GM12872 (cell line): ENCODE results near the gene MARS1.

Experiments
- TF ChIP-seq, protein P1 (sequence below): IDR thresholded peaks from 3 replicates; pipeline ENCODE4 v1.5.1; 2011; ENCODE audit warnings: low read depth, mild to moderate bottlenecking, low read length, moderate library complexity; ENCODE audit not compliant: insufficient read depth

Gene MARS1

DNA sequence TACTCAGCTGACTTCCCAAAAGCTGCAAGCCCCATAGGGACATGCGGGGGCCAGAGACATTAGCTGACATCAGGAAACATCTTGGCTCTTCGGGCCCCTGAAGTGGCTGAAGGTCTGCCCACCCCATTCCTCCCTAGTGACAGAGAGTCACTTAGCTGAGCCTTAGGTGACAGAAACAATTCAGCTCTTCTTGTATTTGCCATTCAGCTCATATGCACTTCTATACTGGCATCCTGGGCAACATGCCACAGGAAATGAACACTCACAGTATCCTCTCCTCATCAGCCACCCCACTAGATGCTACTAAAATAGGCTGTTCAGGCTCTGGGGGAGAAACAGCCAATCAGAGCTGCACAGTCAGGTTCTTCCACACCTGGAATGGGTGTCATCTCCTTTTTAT lies 55.7 kb downstream of the MARS1 start:
- TF ChIP-seq, protein P1, sequence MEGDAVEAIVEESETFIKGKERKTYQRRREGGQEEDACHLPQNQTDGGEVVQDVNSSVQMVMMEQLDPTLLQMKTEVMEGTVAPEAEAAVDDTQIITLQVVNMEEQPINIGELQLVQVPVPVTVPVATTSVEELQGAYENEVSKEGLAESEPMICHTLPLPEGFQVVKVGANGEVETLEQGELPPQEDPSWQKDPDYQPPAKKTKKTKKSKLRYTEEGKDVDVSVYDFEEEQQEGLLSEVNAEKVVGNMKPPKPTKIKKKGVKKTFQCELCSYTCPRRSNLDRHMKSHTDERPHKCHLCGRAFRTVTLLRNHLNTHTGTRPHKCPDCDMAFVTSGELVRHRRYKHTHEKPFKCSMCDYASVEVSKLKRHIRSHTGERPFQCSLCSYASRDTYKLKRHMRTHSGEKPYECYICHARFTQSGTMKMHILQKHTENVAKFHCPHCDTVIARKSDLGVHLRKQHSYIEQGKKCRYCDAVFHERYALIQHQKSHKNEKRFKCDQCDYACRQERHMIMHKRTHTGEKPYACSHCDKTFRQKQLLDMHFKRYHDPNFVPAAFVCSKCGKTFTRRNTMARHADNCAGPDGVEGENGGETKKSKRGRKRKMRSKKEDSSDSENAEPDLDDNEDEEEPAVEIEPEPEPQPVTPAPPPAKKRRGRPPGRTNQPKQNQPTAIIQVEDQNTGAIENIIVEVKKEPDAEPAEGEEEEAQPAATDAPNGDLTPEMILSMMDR, result no peak

DNA sequence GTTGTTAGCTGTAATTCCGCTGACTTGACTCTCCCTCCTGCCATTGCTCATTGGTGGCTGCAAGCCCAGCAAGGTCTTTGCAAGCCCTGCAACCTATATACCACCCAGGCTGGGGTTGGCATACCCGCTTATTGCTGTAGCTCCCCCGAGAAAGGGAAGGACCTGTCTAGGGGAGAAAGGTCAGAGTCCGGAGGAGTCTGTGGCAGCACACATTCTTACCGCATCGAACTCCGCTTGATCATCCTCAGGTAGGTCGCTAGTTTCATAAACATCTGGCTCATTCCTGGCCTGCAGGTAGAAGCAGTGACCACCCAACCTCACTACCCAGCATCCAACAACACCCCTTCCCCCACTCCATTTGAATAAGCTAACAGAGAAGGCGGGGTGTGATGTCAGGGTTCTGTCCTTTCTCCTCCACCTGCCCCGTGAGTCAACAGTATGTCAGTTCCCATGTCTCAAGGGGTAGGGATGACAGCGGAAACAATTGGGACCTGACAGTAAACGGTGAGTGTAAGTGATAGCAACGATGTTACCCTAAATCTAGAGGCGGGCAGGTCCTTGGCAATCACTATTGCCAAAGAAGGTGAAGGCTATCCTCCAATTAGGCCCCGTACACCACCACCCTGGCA lies 58.1 kb downstream of the MARS1 start:
- TF ChIP-seq, protein P1, result no peak

DNA sequence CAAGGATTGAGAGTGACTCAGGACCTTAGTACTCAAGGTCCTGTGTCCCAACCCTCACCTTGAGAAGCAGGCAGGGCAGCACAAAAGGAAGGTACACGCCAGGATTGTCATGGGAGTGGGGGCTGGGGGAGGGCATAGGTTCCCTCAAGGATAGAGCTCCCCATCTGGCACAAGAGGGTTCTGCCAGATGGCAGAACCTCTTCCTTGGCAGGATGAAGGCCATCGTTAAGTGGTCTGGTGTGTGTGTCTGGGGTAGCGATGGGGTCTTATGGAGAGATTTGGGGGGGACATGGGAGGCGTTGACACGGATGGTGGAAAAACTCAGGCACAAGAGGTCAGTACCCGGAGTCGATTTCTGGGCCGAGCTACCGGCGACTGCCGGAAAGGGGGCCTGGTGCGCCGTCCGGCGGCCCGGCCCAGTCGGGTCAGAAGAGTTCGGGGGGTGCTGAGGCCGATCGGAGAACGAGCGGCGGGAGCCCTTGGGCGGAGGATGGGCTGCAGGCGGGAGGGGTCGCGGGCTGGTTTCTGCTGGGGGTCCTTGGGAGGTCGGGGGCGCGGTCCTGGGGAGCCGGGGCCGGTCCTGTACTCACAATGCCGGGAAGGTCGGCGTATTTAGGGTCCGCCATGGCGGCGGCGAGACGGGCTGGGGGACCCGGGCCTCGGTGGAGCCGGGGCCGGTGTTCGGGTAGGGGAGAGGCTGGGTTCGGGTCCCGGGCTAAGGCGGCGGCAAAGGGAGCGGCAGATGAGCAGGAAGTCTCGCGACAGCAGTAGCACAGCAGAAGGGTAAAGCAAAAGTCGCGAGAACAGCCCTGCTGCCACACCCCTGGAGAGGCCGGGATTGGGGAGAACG lies 58.8 kb downstream of the MARS1 start, which contains the start of gene DCTN2:
DCTN2 (minus strand) TSS at position 755 of the 850 bp plus-strand sequence; CDS start at position 626, 129 bp downstream.
- TF ChIP-seq, protein P1, result peak; percentile 42; the same call in 2 of the 3 replicates

DNA sequence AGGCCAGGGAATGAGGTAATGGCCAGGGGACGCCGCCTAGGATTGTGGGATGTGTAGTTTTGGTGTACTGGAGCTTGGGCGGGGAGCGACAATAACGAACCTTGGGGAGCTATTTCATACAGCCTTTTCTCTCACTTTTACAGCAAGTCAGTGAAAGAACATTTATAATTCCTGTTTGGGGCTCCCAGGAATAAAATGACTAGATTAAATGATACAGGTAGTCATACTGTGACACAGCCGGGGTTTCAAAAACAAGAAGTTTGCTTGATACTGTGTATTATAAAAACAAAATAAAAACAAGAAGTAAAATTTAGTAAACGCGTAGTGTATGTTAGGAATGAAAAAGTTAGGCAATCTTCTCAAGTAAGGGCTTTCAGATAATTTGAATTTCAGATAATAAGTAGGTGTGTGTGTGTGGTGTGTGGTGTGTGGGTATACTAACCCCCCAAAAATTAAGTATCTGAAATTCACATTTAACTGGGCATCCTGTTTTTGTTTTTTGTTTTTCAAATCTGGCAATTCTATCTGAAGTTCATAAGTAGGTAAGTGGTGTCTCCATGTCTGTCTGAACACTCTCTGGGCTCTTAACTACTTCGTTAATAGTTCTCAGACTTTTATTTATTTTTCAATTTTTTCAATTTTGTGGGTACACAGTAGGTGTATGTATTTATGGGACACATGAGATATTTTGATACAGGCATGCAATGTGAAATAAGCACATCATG lies 59.6 kb downstream of the MARS1 start:
- TF ChIP-seq, protein P1, result no peak

DNA sequence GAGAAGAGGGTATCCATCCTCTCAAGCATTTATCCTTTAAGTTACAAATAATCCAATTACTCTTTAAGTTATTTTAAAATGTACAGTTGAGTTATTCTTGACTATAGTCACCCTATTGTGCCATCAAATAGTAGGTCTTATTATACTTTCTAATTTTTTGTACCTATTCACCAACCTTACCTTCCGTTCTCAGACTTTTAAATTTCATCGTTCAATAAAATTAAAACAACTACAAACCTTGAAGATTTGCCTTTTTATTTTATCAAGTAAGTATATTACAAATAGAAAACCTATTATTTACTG lies 60.1 kb downstream of the MARS1 start:
- TF ChIP-seq, protein P1, result no peak

DNA sequence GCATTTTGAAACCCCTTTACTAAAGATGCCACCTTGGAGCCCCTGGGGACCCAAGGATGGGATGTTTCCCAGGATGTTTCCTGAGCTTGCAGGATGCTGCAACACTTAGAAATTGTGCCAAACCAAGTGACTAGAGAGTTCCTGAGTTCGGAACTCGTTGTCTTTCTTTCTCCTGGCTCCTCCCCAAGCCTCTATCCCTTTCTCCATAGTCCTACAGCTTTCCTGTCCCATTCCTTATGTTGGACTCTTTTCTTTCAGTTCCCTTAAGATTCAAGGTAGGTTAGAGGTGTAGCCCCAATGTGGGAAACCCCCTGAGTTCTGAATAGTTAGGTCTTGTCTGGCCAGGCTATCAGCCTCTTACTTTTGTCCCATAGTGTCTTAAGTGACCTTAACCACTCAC lies 60.6 kb downstream of the MARS1 start:
- TF ChIP-seq, protein P1, result no peak
